ENCODE data around the gene IFIH1.

Gene IFIH1

GRCh38 chr2:162280654-162281053 lies 37.8 kb downstream of the IFIH1 start:
- no peak for DNase-seq (ENCODE audit: low read depth)
- TF ChIP-seq CTCF (conservative IDR thresholded peaks at IDR 0.05; ENCODE audit: low read depth, low read length) = no peak
- no peak overlapping the region for H3K4me3 ChIP-seq (ENCODE audit: low read length)

- DNase-seq (ENCODE audit: low read depth) = no peak
- H3K4me3 ChIP-seq (ENCODE audit: low read length) = no peak overlapping the region
- no peak for TF ChIP-seq CTCF (conservative IDR thresholded peaks at IDR 0.05; ENCODE audit: low read depth, low read length)
These were observed 41.1 kb downstream of the IFIH1 start for GRCh38 chr2:162277381-162277780.

DNA sequence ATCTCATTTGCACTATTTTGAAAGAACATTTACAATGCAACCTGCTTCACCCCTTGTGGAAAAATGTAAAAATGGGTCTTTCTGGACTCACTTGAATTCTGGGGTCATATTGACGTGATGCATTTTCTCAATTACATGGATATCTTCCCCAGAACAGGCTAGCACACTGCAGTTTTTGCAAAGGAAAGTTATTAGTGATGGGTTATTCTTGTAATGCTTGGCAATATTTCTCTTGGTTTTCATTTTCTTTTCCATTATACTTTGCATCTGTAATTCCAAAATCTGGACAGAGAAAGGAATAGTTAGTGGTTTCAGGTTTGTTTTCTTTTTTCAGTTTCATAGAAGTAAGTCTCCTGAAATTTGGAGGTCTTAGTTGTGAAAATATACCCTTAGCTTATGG lies 50.5 kb downstream of the IFIH1 start:
- no peak for DNase-seq (ENCODE audit: low read depth)
- no peak overlapping the region for H3K4me3 ChIP-seq (ENCODE audit: low read length)
- TF ChIP-seq CTCF (conservative IDR thresholded peaks at IDR 0.05; ENCODE audit: low read depth, low read length) = no peak

GRCh38 chr2:162267496-162267895 lies 51.0 kb downstream of the IFIH1 start:
- TF ChIP-seq CTCF (conservative IDR thresholded peaks at IDR 0.05; ENCODE audit: low read depth, low read length) = no peak
- no peak overlapping the region for H3K4me3 ChIP-seq (ENCODE audit: low read length)

DNA sequence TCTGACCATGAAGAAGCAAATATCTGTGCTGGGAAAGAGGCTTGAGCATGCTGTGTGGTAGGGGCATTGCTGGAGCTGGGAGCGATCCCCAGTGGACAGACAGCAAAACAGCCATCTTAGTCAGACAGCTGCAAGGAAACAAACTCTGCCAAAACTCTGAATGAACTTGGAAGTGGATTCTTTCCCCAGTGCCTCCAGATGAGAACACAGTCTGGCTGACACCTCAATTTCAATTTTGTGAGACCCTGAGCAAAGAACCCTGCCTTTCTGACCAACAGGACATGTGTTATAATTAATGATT lies 52.1 kb downstream of the IFIH1 start:
- DNase-seq (ENCODE audit: low read depth) = no peak
- no peak overlapping the region for H3K4me3 ChIP-seq (ENCODE audit: low read length)
- no peak for TF ChIP-seq CTCF (conservative IDR thresholded peaks at IDR 0.05; ENCODE audit: low read depth, low read length)

More at GRCh38 chr2:162267496-162267895, 51.0 kb downstream of the IFIH1 start:
- no peak for DNase-seq (ENCODE audit: low read depth)

GRCh38 chr2:162265666-162266459 lies 52.6 kb downstream of the IFIH1 start:
- DNase-seq (ENCODE audit: low read depth) = no peak
- no peak overlapping the region for H3K4me3 ChIP-seq (ENCODE audit: low read length)
- TF ChIP-seq CTCF (conservative IDR thresholded peaks at IDR 0.05; ENCODE audit: low read depth, low read length) = no peak
